GM18502 (cell line): ENCODE results near the gene NFKB1.

Experiments used
- ATAC-seq: cut with Tn5 transposase; IDR thresholded peaks from one replicate; pipeline ENCODE4 v1.9.1; 2021; ENCODE audit warnings: mild to moderate bottlenecking; ENCODE audit not compliant: unreplicated experiment, poor library complexity

Gene NFKB1

GRCh38 chr4:102527695-102528283, 26.6 kb downstream of the NFKB1 start:
- no peak for ATAC-seq

- no peak for ATAC-seq
Measured at GRCh38 chr4:102529977-102530376, 28.8 kb downstream of the NFKB1 start.

- ATAC-seq = no peak
Measured at GRCh38 chr4:102530986-102531385, 29.8 kb downstream of the NFKB1 start.

- no peak for ATAC-seq
Measured at GRCh38 chr4:102531462-102531861, 30.3 kb downstream of the NFKB1 start.

GRCh38 chr4:102533348-102533747, 32.2 kb downstream of the NFKB1 start:
- ATAC-seq = no peak

- no peak for ATAC-seq
Measured at GRCh38 chr4:102533904-102534303, 32.7 kb downstream of the NFKB1 start.

- no peak for ATAC-seq
Measured at GRCh38 chr4:102534845-102535244, 33.7 kb downstream of the NFKB1 start.

GRCh38 chr4:102535398-102536082, 34.4 kb downstream of the NFKB1 start:
- peak; percentile 92 for ATAC-seq

- no peak for ATAC-seq
Measured at GRCh38 chr4:102536768-102537167, 35.6 kb downstream of the NFKB1 start.

- ATAC-seq = no peak
Measured at GRCh38 chr4:102537269-102537668, 36.1 kb downstream of the NFKB1 start.

GRCh38 chr4:102541697-102542096, 40.5 kb downstream of the NFKB1 start:
- ATAC-seq = no peak

- peak; percentile 61 for ATAC-seq
Measured at GRCh38 chr4:102543030-102543928, 42.1 kb downstream of the NFKB1 start.

- peak; percentile 57 for ATAC-seq
Measured at GRCh38 chr4:102546635-102547034, 45.5 kb downstream of the NFKB1 start.

- no peak for ATAC-seq
Measured at GRCh38 chr4:102547973-102548372, 46.8 kb downstream of the NFKB1 start.

GRCh38 chr4:102551958-102552565, 50.9 kb downstream of the NFKB1 start:
- ATAC-seq = peak; percentile 42

- ATAC-seq = no peak
Measured at GRCh38 chr4:102552781-102553180, 51.6 kb downstream of the NFKB1 start.

GRCh38 chr4:102553982-102554381, 52.8 kb downstream of the NFKB1 start:
- no peak for ATAC-seq

- no peak for ATAC-seq
Measured at GRCh38 chr4:102554482-102554881, 53.3 kb downstream of the NFKB1 start.

- no peak for ATAC-seq
Measured at GRCh38 chr4:102554992-102555391, 53.8 kb downstream of the NFKB1 start.

- ATAC-seq = no peak
Measured at GRCh38 chr4:102557636-102558035, 56.5 kb downstream of the NFKB1 start.

GRCh38 chr4:102560115-102560514, 59.0 kb downstream of the NFKB1 start:
- ATAC-seq = no peak
